GM12864 (cell line): ENCODE results near the gene MEX3D.

Experiments
- DNase-seq: peaks from one replicate; pipeline ENCODE4 v3.0.0-alpha.2; 2011; ENCODE audit warnings: low read depth
- H3K4me3 ChIP-seq: 2 replicates; pipeline ENCODE4 v1.5.1; 2011; ENCODE audit warnings: mild to moderate bottlenecking, low read depth, low read length, control low read depth
- TF ChIP-seq, protein P1 (sequence below): IDR thresholded peaks from 2 replicates; pipeline ENCODE4 v1.5.1; 2011; ENCODE audit warnings: low read depth, mild to moderate bottlenecking, moderate library complexity, low read length, control low read depth, inconsistent platforms; ENCODE audit errors: missing control alignments

MEX3D gene

DNA sequence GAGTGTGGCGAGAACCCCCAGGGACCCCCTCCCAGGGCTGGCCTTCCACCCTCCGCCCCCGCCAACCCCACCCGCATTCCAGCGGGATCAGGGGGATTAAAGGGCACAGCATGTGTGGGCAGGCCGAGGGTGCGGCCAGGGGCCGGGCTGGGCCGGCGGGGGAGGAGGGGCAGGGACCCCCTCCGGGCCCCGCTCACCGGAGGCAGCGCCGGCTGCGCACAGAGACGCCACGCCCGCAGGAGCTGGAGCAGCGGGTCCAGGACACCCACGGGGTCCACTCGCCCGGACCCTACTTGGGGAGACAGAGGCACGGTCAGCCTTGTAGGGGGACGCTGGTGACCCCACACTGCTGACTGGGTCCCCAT is 57.7 kb downstream of the MEX3D start:
- H3K4me3 ChIP-seq: no peak overlapping the region
- DNase-seq: no peak
- TF ChIP-seq, protein P1, sequence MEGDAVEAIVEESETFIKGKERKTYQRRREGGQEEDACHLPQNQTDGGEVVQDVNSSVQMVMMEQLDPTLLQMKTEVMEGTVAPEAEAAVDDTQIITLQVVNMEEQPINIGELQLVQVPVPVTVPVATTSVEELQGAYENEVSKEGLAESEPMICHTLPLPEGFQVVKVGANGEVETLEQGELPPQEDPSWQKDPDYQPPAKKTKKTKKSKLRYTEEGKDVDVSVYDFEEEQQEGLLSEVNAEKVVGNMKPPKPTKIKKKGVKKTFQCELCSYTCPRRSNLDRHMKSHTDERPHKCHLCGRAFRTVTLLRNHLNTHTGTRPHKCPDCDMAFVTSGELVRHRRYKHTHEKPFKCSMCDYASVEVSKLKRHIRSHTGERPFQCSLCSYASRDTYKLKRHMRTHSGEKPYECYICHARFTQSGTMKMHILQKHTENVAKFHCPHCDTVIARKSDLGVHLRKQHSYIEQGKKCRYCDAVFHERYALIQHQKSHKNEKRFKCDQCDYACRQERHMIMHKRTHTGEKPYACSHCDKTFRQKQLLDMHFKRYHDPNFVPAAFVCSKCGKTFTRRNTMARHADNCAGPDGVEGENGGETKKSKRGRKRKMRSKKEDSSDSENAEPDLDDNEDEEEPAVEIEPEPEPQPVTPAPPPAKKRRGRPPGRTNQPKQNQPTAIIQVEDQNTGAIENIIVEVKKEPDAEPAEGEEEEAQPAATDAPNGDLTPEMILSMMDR: no peak

DNA sequence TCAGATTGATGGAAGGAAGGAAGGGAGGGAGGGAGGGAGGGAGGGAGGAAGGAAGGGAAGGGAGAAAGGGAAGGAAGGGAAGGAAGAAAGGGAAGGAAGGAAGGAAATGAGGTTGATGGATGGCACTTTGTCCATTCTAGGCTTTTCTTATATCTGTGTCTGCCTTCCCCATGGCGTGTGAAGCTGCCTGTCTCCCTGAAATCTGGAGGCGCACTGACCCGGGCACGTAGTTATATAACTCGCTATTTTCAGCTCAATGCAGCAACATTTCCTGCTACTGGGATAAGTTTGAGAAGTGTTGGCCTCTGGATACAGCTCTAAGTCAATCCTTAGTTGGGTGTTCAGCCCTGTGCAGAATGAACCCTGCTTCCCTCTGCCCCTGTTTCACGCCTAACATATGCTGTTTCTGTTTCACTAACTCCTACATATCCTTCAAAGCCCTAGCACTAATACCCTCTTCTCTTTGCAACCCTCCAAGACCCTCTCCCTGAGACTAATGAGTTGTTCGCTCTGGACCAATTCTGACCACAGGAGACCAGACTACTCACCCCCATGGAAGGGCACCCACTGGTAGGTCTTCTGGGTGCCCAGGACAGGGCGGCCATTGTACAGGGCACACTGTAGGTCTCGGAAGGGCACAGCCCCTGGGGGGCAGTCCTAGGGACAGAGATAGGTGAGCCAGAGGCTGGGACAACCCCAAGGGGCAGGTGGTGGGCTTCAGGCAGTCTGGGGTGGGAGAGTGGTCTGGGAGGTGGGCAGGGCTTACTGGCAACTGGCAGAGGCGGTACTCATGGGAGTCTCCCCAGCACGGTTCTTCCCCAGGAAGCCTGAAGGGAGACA is 58.3 kb downstream of the MEX3D start:
- H3K4me3 ChIP-seq: no peak overlapping the region
- TF ChIP-seq, protein P1: no peak
- DNase-seq: no peak

DNA sequence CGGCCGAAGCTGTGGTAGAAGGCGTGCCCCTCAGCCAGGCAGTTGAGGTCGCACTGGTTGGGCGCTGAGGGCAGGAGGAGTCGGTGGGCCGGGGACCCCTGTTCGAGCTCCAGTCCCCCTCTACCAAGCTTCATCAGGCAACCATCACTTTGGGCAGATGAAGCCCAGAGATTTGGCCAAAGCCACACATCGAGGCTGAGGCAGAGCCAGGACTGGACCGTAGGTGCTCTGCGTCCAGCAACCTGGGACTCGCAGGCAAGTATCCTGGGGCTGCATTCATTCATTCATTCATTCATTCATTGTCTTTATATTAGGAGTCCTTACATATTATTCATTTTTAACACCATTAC is 59.6 kb downstream of the MEX3D start:
- H3K4me3 ChIP-seq: no peak overlapping the region
- no peak for DNase-seq
- TF ChIP-seq, protein P1: no peak

DNA sequence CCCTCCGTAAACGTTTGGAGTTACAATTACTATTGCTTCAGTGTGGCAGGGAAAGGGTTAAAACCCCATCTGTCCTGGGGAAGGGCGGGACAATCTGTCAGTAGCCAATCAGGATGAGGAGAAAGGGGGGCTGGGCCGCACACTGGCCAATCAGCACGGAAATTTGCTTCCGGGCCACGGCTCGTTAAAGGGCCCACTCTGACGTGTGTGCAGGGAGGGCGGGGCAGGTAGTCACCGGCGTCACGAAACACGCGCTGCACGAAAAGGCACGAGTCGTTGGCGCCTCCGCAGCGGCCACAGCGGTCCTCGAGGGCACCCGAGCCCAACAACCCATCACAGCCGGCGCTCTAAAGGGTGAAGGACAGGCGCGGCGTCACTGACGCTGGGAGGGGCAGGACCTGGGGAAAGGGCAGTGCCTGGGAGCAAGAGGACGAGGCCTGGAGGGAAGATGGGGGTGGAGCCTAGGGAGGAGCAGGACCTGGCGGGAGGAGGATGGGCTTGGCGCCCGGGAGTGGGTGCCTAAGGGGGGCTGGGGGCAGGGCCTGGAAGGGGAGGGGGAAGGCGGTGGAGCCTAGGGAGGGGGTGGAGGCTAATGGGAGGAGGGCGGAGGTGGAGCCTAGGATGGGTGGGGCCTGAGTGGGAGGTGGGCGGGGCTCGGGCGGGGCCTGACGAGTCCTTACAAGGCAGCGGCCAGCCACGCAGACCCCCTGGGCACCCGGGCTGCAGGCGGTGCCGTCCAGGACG is 60.2 kb downstream of the MEX3D start:
- peak; percentile 60 for DNase-seq
- H3K4me3 ChIP-seq: peak overlapping the region; percentile 52
- TF ChIP-seq, protein P1: no peak

DNA sequence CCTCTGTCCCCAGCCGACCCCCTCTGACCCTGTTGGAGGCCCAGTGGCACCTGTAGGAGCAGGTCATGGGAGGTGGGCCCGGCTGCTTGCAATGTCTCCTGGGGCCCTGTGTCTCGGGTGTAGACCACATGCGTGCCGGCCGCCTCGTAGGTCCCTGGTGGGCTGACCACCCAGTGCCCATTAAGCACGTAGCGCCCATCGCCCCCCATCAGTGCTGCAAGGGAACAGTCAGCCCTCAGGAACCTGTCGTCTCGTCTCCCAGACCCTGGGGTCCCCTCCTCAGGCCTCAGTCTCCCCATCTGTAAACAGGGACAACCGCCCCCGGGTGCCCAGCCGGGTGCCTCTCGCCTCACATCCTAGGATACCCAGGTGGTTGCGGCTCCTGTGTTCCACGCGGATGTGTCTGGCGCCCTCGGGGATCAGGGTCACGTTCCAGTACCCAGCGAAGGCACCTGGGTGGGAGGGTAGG is 60.9 kb downstream of the MEX3D start:
- DNase-seq: no peak
- TF ChIP-seq, protein P1: no peak
- H3K4me3 ChIP-seq: no peak overlapping the region

DNA sequence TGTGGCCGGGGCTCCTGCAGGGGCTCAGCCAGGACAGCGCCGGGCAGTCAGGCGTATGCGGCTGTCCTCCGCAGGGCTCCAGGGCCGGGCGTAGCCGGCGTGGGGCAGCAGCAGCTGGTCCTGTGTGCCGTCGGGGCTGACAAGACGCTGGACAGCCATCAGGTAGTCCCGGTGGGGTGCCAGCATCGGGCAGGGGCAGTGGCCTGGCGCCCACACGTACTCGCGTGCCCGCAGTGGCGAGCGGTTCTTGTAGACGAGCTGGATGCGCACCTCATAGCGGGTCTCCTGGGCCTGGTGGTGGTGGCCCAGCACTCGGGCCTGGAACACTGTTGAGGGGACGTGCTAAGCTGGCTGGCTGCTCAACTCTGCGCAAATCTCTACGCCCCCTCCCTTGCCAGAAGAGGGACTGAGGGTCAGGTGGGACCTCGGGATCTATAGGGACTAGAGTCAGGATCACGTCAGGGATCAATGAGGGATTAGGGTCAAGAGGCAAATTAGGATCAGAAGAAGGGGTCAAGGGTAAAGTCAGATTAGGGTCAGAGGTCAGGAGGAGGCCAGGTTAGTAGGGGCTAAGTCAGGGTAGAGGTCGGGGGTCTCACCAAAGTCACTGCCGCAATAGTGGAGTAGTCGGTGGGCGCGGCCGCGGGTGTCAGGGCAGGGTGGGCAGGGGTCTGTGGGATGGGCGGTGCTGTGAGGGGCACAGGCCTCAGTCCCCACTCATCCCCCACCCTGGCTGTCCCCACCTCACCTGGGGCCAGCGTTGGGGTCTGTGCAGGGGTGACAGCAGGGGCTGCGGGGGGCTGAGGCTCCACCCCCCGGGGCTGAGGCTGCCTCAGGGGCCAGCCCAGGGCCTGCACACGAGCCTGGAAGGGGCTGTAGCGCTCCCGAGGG is 61.9 kb downstream of the MEX3D start:
- TF ChIP-seq, protein P1: no peak
- DNase-seq: no peak
- no peak overlapping the region for H3K4me3 ChIP-seq
